Ishikawa (cell line): ENCODE results near the gene SHISAL1.

Source experiments
- CEBPB ChIP-seq: IDR thresholded peaks from 2 replicates; pipeline ENCODE4 v1.6.1; 2012
- MAX ChIP-seq: IDR thresholded peaks from 2 replicates; pipeline ENCODE4 v1.6.1; 2012
- NFIC ChIP-seq: IDR thresholded peaks from 2 replicates; pipeline ENCODE4 v1.6.1; 2012
- TCF12 ChIP-seq: IDR thresholded peaks from 2 replicates; pipeline ENCODE4 v1.6.1; 2012; ENCODE audit warnings: low read depth
- ZBTB7A ChIP-seq: IDR thresholded peaks from 2 replicates; pipeline ENCODE4 v1.6.1; 2012; ENCODE audit warnings: low read depth

GRCh38 chr22:44295406-44295805, 17.3 kb downstream of the SHISAL1 start:
- TF ChIP-seq NFIC (no peak), CEBPB (no peak), ZBTB7A (no peak), TCF12 (no peak), MAX (no peak)
